Endothelial cell of umbilical vein (primary cell): ENCODE data around the gene ST3GAL5.

Source experiments
- CTCF ChIP-seq, 2 donors: IDR thresholded peaks; 1 replicate in 1 of 2; 2 replicates in 1 of 2; pipeline ENCODE4 v1.5.1; 2011; ENCODE audit warnings: low read length in 2 of 2, mild to moderate bottlenecking in 2 of 2, moderate library complexity in 2 of 2, control low read depth in 1 of 2, inconsistent platforms in 1 of 2, low read depth in 1 of 2; ENCODE audit not compliant: insufficient read depth in 1 of 2; ENCODE audit errors: extremely low read depth in 1 of 2
- POLR2A ChIP-seq: IDR thresholded peaks from 2 replicates; pipeline ENCODE4 v1.6.1; 2012; ENCODE audit warnings: low read depth, mild to moderate bottlenecking, control low read depth, low read length

DNA sequence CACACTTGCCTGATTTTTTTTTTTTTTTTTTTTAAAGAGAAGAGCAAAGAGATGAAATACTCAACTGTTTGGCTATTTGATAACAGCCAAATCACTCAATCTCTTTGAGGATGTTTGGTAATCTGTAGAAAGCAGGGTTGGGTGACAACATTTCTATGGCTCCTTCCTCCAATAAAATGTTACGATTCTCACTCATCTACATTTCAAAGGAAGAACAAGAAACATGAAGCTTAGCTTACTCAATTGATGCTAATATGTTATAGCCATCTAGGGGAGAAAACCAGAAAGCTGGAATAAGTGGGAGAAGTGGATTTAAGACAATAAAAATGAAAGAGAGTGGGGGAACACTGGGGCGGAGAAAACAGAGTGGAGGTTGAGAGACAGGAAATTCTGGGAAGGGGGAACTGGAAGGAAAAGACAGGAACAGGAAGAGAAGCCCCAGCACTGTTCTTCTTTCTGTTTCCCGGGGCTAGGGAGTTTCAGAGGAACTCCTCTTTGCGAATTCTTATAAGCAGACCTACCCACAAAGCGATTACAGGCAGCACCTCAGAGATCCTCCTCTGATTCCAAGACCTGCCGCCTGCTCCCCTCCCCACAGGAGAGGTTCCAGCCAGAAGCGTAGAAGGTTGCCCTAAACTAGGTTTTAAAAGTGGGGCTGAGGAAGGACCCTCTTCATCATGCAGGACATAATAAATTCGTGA lies 13.3 kb downstream of the ST3GAL5 start:
- TF ChIP-seq POLR2A (no peak), CTCF (IDR thresholded peaks at IDR 0.05; ENCODE audit: extremely low read depth in 1 of 2, insufficient read depth in 1 of 2, low read depth in 1 of 2, low read length in 2 of 2) (no peak)
